Measurements from ENCODE around the gene CRYM.
A peak's percentile ranks its signal among the peaks of the same experiment; 100 is the strongest.
"Not testable (repeated sequence)": the region's sequence is repeated elsewhere in the genome, so short reads cannot be mapped to it uniquely, and the experiment has no call there.

Gene CRYM

DNA sequence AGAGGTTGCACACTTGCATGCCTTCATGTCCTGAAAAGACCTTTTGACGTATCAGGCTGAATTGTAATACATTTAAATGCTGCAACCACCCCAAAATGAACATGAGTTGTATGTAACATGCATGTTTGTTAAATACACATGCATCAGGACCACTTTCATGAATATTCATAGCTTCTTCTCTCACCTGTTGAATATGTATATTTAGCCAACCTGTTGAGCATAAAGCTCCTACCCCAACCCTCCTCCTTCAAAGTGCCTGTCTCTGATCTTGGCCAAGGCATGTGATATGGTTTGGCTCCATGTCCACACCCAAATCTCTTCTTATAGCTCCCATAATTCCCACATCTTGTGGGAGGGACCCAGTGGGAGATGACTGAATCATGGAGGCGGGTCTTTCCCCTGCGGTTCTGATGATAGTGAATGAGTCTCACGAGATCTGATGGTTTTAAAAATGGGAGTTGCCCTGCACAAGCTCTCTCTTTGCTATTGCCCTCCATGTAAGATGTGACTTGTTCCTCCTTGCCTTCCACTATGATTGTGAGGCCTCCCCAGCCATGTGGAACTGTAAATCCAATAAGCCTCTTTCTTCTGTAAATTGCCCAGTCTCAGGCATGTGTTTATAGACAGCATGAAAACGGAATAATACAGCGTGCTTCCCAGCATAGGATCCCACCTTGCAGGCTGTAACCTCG is 3.8 kb upstream of the CRYM start:
- Histone ChIP-seq H3K27ac (no peak overlapping the region), H3K4me3 (no peak overlapping the region)

DNA sequence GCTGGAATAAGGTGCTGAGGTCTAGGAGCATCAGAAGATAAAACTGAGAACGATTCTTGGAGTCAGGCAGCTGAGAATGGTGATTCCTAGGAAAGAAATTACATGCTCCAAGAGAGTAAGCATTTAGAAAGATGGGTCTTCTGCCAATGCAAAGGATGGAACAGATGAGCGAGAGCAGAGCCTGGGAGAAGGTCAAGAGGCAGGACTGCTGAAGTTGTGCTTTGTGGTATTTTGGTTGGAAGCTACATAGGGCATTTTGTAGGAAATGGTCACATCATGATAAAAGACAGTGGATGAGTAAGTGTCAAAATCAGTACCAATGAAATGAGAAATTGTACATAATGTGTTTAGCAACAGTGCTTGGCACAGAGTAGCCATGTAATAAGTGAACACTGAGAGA is 1.4 kb upstream of the CRYM start:
- Histone ChIP-seq H3K27ac (no peak overlapping the region), H3K4me3 (no peak overlapping the region)

DNA sequence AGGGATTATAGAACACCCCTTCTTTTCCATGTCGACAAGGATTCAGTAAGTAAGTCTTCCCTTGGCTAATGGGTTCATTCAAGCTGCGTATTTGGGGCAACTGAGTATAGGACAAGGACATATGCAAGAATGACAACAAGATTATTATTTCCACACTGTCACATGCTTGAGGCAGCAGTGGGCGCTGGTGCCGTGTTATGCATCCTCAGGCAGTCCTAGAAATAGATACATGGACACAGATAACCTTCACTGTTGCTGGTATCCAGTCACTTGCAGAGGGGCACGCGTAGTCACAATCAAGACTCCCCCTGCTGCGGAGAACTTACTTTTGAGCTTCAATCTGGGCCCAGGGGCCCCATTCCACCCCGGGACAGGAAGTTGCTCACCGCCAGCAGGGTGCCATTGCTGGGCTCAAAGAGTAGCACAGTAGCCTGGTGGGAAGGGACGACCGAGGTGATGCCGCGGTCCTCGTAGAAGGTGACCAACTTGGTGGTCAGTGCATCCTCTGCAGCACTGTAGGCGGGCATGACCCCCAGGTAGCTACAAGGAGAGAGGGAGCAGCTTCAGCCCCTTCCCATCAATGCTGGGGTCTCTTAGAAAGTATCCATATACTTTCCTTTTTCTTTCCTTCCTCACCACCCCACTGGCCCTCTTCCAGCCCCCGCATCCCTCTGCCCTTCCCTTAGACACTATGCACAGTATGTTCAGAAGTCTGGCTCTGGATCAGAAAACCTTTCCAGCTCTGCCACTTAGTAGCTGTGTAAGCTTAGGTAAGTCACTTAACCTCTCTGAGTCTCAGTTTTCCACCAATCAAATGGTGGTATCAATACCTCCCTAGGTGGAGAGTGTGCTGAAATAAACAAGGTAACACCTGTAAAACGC is 804 bp downstream of the CRYM start:
- no peak overlapping the region for H3K27ac ChIP-seq

DNA sequence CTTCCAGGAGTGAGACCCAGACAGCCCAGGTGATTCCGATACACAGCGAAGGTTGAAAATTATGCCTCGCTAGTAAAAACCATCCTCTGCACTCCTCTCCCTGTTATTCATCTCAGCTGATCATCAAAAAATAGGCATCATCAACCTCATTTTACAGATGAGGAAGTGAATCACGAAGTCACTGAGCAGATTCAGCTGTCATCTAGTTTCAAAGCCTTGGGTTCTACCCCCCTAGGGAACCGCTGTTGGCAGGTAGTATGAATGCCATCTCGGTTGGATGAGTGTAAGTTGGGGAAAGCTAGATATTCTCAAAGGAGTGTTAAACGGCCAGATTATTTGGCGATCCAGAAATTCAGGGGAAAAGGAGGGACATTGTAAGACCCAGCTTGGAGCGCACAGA is 2.0 kb downstream of the CRYM start:
- no peak overlapping the region for H3K4me3 ChIP-seq
- H3K27ac ChIP-seq, result no peak overlapping the region

More for the DNA sequence above, 804 bp downstream of the CRYM start:
- peak overlapping the region in 3 of 7 experiments; percentile 13 to 35 (median 21) for H3K4me3 ChIP-seq

DNA sequence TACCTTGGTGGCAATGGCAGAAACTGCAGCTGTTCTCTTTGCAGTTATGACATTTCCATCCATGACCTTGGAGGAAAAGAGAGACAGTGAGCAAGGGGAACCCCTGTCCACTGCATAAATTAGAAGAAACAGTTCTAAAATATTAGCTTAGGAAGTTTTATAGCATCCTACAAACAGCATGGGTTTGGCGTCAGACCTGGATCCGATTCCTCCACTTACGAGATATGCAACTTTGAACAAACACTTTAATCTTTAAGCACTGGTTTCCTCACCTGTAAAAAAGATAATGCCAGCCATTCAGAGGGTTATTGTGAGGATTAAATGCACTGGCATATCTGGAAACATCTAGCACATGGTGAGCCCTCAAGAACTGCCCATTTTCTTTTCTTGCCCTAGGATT is 2.6 kb downstream of the CRYM start:
- H3K27ac ChIP-seq, result no peak overlapping the region
- no peak overlapping the region for H3K4me3 ChIP-seq

DNA sequence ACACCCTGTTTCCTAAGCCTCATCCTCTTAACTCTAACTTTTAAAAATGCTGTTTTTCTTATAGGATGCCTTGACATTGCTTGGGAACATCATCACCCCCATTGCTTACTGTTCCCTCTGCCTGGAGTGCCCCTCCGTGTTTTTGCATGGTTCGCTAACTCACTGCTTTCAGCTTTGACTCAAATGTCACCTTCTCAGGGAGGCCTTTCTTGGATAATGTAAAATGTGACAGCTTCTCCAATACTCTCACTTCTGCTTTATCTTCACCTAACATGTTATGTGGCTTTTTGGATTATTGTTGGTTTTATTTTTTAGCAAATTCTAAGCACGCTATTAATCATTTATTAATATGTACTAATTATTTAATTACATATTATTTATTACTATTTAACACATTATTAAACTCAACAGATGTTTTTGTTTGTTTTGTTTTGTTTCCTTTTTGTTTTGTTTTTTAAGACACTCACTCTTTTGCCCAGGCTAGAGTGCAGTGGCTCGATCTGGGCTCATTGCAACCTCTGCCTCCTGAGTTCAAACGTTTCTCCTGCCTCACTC is 3.8 kb downstream of the CRYM start:
- Histone ChIP-seq H3K4me3 (no peak overlapping the region), H3K27ac (no peak overlapping the region)

DNA sequence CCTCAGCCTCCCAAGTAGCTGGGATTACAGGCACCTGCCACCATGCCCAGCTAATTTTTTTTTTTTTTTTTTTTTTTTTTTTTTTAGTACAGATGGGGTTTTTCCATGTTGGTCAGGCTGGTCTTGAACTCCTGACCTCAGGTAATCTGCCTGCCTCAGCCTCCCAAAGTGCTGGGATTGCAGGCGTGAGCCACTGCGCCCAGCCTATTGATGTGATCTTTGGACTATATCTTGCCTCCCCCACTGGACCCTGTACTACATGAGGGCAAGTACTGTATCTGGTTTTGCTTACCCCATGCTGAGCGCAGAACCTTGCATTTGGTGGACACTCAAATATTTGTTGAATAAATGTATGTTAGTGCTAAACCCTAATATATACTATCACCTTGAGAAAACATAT is 5.3 kb downstream of the CRYM start:
- not testable (repeated sequence) for H3K4me3 ChIP-seq, H3K27ac ChIP-seq

DNA sequence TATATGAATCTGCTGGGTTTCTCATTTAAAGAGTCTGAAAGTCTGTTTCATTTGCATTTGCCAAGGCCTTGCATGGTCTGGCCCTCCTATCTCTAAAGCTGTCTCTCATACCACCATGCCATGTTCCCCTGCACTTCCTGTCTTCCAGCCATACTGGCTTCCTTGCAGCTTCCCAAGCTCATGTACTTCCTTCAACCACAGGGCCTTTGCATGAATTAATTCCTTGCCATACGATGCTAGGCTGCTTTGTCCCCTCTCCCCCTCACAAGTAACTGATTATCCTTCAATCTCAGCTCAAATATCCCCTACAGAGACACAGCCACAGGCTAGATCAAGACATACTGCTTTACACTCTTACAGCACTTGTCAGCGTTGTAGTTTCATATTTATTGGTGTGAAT is 5.8 kb downstream of the CRYM start:
- Histone ChIP-seq H3K27ac (no peak overlapping the region), H3K4me3 (no peak overlapping the region)

DNA sequence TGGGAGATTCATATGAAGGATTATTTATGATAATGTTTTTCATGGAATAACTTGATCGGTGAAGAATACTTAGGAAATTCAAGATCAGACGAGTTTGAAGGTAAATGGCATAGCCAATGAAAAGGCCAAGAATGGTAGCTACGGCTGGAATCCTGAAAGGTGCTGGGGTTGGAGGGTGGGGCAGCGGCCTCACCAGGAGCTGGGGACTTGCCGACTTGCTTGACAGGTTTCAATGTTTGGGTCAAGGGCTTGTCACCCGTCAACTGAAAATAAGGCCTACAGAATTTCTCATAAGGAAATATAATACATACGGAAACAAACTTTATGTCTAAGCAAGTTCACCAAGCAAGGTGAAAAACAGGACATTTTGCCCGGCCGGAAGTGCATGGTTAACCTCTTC is 9.9 kb downstream of the CRYM start:
- H3K4me3 ChIP-seq, result no peak overlapping the region
- H3K27ac ChIP-seq, result no peak overlapping the region

DNA sequence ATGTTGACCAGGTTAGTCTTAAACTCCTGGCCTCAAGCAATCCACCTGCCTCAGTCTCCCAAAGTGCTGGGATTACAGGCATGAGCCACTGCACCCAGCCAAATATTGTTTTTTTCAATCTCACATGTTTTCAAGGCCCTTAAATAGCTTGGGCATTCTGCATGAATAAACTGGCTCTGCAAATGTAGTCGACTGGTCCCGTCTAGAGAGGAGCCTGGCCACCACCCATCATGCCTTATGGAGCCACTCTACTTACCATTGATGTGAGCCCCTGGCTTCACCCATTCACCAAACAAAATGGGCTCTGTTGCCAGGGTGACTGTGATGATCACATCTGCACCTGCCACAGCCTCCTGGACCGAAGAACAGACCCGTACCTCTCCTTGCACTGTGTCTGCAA is 10.8 kb downstream of the CRYM start:
- no peak overlapping the region for H3K27ac ChIP-seq
- H3K4me3 ChIP-seq, result no peak overlapping the region

DNA sequence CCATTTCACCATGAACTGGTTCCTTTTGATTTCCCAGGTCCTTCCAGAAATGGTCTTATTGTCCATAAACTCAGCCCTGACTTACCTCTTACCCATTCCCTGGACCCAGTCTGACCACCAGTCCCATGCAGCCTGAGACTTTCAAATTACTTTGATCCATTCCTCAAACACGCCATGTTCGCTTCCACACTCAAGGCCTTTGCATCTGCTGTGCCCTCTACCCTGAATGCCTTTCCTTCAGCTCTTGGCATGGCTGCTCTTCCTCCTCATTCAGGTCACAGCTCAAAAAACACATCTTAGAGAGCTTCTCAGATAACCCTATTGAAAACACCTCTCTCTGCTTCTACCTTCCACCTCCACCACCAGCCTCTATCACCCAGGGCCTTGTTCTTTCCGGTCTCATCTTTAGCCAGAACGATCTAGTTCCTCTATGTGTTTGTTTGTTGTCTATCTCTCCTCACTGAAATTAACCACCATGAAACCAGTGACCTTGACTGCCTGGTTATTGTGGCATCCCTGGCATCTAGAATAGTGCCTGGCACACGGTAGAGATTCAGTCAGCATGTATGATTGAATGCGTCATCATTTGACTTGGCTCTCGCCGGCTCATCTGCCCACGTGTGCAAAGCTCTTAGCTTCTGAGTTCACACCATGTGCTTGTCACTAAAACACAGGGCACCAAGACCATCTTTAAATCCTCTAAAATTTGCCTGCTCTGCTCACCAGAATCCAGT is 12.8 kb downstream of the CRYM start:
- no peak overlapping the region for H3K27ac ChIP-seq
- H3K4me3 ChIP-seq, result no peak overlapping the region

DNA sequence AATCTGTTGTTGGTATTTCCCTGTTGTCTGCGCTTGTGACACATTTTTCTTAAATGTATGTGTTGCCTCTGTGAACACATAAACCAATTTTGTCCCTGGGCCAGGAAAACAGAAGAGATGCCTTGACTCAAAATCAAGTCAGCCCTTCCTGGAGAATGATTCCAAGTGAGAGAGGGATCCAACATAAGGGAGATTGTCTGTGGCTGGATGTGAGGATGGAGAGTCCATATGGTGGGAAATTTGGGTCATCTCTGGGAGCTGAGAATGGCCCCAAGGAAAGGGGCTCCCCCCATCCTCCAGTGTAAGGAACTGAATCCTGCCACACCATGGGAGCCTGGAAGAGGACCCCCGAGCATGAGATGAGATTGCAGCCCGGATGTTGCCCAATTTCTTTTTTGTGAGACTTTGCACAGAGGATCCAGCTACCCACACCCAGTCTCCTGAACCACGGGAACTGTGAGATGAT is 13.5 kb downstream of the CRYM start:
- no peak overlapping the region for H3K4me3 ChIP-seq
- H3K27ac ChIP-seq, result peak overlapping the region in 8 of 21 experiments; percentile 7 to 51 (median 32)

DNA sequence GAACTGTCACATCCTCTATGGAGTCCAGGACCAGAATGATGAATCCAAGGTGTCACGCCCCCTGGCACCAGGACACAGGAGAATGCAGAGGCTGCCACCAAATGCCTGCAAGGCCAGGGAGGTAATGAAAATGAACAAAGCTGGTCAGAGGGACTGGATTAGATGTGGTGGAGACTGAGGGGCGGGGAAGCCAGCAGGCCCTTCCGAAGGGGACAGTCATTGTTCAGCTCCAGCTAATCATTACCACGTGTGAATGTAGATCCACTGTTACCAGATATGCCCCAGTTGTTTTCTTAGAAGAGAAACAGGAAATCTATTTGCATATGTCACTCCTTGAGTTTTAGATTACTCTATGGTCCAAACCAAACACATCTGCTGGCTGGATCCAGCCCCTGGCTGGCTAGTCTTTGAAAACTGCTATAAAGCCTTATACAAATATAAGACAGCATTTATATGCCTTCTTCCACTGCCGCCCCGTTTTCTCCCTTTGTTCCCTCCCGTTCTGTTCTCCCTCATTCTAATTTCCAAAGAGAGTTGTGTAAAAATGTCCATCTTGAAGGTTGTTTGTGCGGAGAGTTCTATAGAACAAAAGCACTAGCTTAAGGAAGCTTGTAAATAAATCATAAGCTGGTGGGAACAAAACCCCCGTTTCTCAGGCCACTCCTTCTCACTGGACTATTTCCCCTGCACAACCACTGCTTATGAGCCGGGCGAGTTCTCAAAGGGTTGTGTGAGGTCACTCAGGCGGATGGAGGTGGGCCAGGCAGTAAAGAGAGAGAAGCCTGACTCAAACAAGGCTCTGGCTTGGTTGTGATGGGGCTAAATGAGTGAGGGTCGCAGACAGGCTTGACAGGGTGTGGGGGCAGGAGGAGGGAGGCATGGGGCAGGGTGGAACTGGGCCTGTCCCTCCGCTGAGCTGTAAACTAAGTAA is 14.2 kb downstream of the CRYM start:
- Histone ChIP-seq H3K27ac (peak overlapping the region in 11 of 21 experiments; percentile 7 to 51 (median 30)), H3K4me3 (no peak overlapping the region)

DNA sequence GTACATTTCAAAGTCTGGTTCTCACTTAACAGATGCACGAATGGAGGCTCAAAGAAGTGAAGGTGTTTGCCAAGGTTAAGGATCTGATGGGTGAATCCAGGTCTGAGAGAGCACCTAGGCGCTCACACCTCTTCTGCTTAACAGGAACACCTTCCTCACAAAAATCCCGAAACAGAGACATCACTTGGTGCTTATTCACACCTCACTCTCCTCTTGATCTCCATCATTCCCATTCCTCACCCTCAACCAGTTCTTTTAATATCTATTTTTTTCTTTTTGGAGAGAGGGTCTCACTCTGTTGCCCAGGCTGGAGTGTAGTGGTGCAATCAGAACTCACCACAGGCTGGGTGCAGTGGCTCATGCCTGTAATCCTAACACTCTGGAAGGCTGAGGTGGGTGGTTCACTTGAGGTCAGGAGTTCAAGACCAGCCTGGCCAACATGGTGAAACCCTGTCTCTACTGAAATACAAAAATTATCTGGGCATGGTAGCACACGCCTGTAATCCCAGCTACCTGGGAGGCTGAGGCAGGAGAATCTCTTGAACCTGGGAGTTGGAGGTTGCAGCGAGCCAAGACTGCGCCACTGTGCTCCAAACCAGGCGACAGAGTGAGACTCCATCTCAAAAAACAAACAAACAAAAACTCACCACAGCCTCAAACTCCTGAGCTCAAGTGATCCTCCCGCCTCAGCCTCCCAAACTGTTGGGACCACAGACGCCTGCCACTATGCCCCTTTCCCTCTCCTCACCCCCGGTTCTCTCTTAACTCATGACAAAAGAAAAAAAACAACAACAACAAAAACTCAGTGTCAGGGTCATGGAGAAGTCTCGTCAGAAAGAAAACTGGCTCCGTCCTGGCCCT is 15.1 kb downstream of the CRYM start:
- Histone ChIP-seq H3K27ac (peak overlapping the region in 2 of 21 experiments; percentile 40 to 43), H3K4me3 (no peak overlapping the region)

DNA sequence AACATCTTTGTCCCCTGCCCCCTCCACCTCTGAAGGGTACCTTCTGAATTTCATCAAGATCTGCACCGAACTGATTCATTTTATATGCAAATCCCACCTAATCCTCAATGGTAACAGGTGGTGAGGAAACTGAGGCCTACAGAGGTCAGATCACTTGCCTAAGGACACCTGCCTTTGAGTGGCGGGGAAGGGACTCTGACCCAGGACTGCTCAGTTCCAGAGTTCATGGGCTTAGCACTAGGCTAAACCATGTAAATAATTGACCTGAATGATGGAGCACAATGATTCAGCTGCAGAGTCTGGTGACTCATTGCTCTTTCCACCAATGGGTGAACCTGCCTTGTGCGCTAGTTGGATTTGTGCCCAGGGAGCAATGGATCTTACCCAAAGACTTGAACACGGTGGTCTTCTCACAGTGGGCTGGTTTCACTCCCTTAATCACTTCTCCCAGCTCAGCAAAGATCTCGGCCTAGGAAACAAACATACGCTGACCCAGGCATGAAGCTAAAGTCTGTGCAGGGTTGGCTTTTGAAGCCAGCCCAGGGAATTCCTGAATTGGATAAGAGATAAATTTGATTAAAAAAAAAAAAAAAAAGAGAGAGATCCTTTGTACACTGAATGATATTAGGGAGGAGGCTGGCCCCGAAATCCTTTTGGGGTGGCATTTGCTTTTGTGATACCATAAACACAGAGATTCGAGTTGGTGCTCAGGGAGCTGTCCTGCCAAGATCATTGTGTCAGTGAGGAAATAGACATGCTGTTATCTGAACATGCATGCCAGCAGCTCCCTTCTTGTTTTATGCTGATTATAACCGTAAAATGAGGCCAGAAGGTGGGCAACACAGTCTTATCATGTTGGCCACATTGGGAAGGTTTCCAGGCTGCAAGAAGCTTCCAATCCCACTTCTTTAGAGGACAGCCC is 17.0 kb downstream of the CRYM start:
- H3K27ac ChIP-seq, result no peak overlapping the region

DNA sequence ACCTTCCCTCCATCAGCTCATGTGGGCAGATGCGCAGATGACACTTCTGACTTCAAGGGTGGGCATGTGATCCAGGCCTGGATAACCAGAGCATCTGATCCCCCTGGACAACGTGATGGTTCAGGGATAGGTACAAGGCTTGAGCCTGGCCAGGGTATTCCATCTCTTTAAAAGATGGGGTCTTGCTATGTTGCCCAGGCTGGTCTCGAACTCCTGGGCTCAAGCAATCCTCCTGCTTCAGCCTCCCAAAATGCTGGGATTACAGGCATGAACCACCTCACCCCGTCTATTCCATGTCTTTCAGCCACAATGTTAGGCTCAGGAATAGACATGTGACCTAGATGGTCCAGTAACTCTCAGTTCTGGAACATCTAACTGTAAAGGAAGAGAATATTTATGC is 20.8 kb downstream of the CRYM start:
- no peak overlapping the region for H3K4me3 ChIP-seq

More for the DNA sequence above, 17.0 kb downstream of the CRYM start:
- no peak overlapping the region for H3K4me3 ChIP-seq

DNA sequence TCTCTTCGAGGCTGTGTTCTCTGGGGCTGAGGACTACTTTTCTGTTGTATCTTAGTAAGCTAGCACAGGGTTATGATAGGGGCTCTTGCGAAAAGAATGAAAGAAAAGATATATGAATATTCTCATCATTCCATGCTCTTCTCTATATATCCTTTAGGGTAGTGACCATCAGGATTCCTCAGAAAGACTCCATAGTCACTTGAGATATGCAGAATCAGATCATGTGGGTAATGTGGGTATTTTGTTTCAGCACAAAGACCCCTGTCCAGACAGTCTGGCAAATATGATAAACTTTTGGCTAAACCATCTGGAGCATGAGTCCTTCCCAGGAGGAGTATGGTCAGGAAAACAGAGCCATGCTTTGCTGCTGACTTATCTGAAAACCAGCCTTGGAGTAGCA is 21.5 kb downstream of the CRYM start:
- Histone ChIP-seq H3K4me3 (no peak overlapping the region), H3K27ac (no peak overlapping the region)

More for the DNA sequence above, 20.8 kb downstream of the CRYM start:
- H3K27ac ChIP-seq, result no peak overlapping the region

All from skin epidermis (tissue), 12 donors.